ENCODE results near the gene ADGRV1. TPM values are rescaled to one million over a fixed set of nuclear protein-coding genes. Genes with fewer than 3 reads are reported as not detected.

Gene ADGRV1
- total and polyA plus RNA-seq, 9 of the 15 experiments (the other 6 are each of a cell fraction or from before 2014, with no cell fraction given): 21.7 to 156 (median 58.2) TPM

DNA sequence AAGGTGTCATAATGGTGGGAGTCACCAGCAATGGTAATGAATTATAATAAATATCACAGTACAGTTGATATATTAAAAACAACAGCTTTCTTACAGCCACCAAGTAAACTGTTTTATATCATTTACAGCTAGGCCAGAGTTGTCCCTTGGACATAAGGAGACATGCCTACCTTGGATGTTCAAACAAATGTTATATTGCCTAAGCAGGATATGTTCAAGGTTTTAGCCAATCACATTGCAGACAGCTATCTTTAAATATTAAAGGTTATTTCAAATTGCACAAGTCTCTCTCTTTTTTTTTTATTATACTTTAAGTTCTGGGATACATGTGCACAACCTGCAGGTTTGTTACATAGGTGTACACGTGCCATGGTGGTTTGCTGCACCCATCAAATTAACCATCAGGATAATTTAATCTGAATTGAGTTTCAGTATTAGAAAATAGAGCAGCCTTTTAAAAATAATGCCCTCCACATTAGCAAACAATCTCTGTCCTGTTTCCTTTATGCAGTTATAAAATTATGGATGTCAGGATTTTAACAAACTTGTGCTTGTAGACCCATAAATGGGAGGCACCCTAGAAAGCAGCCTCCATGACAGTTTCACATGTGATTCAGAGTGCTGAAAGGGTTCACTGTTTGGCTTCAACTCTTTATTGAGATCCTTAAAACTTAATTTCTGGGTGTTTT, 483.8 kb downstream of the ADGRV1 start:
- in situ Hi-C loops (cut with MboI) (no loop called here), intact Hi-C loops (cut with micrococcal nuclease) (no loop called here)
- 53% methylated on average over 1 of the region's 1 CpG for WGBS (ENCODE audit: insufficient coverage, low coverage, missing lambda C conversion rate)
- Histone ChIP-seq H3K9ac (ENCODE audit: insufficient read depth in 1 of 2, low read depth in 2 of 2, low read length in 2 of 2) (no peak overlapping the region), H4K20me1 (replicated peaks; ENCODE audit: control insufficient read depth, insufficient read depth, low read length) (no peaks in the 10 kb centered on the region), H3K9me3 (replicated peaks; ENCODE audit: control insufficient read depth, insufficient read depth, low read depth, low read length) (no peaks in the 10 kb centered on the region), H3K9me1 (ENCODE audit: control insufficient read depth, insufficient read depth, low read length) (no peaks in the 10 kb centered on the region), H3K4me1 (replicated peaks in 1 of 2; ENCODE audit: control insufficient read depth in 2 of 2, insufficient read depth in 2 of 2, low read length in 2 of 2) (no peaks in the 10 kb centered on the region), H3K27me3 (ENCODE audit: control insufficient read depth in 2 of 2, insufficient read depth in 2 of 2, low read length in 2 of 2) (no peaks in the 10 kb centered on the region), H3K27ac (ENCODE audit: extremely low read depth, low read depth, low read length) (no peak overlapping the region), H3K4me2 (ENCODE audit: insufficient read depth, low read length) (no peak overlapping the region), H3K79me2 (ENCODE audit: control insufficient read depth, insufficient read depth, low read length) (no peaks in the 10 kb centered on the region), H3K4me3 (no peak overlapping the region), H2AFZ (ENCODE audit: low read depth, low read length) (no peak overlapping the region), H3K36me3 (ENCODE audit: control insufficient read depth, insufficient read depth, low read length) (no peaks in the 10 kb centered on the region)
- BruUV-seq (replicated peaks): no TSS peak
- TF ChIP-seq ZNF57 (CRISPR knock-in tag; IDR thresholded peaks at IDR 0.05): no peak
- no peak for FAIRE-seq
- DNase-seq (ENCODE audit: extremely low read depth in 1 of 4, low spot score in 3 of 4): no peak
- POLR2A ChIA-PET: no interaction called here
- CTCF ChIA-PET (ENCODE audit: low intra/inter-chr PET ratio): no interaction called here
- ATAC-seq: no peak

GRCh38 chr5:91042936-91043255, 484.3 kb downstream of the ADGRV1 start:
- ChIA-PET CTCF (ENCODE audit: low intra/inter-chr PET ratio) (no interaction called here), POLR2A (no interaction called here)
- Histone ChIP-seq H4K20me1 (replicated peaks; ENCODE audit: control insufficient read depth, insufficient read depth, low read length) (no peaks in the 10 kb centered on the region), H3K27me3 (ENCODE audit: control insufficient read depth in 2 of 2, insufficient read depth in 2 of 2, low read length in 2 of 2) (no peaks in the 10 kb centered on the region), H3K4me2 (ENCODE audit: insufficient read depth, low read length) (no peak overlapping the region), H2AFZ (ENCODE audit: low read depth, low read length) (no peak overlapping the region), H3K27ac (ENCODE audit: extremely low read depth, low read depth, low read length) (no peak overlapping the region), H3K9me1 (ENCODE audit: control insufficient read depth, insufficient read depth, low read length) (no peaks in the 10 kb centered on the region), H3K79me2 (ENCODE audit: control insufficient read depth, insufficient read depth, low read length) (no peaks in the 10 kb centered on the region), H3K4me3 (no peak overlapping the region), H3K9ac (ENCODE audit: insufficient read depth in 1 of 2, low read depth in 2 of 2, low read length in 2 of 2) (no peak overlapping the region), H3K4me1 (replicated peaks in 1 of 2; ENCODE audit: control insufficient read depth in 2 of 2, insufficient read depth in 2 of 2, low read length in 2 of 2) (no peaks in the 10 kb centered on the region), H3K36me3 (ENCODE audit: control insufficient read depth, insufficient read depth, low read length) (no peaks in the 10 kb centered on the region), H3K9me3 (replicated peaks; ENCODE audit: control insufficient read depth, insufficient read depth, low read depth, low read length) (no peaks in the 10 kb centered on the region)
- ATAC-seq (no peak), DNase-seq (ENCODE audit: extremely low read depth in 1 of 4, low spot score in 3 of 4) (no peak), FAIRE-seq (no peak)
- in situ Hi-C loops (cut with MboI) (no loop called here), intact Hi-C loops (cut with micrococcal nuclease) (no loop called here)
- WGBS (ENCODE audit: insufficient coverage, low coverage, missing lambda C conversion rate): 27% methylated on average over 2 of the region's 2 CpGs
- BruUV-seq (replicated peaks): no TSS peak
- no peak for TF ChIP-seq RBM22 (IDR thresholded peaks at IDR 0.05; ENCODE audit: low read depth, low read length, poor library complexity, severe bottlenecking)
- no peak for TF ChIP-seq ZNF280B (CRISPR knock-in tag; IDR thresholded peaks at IDR 0.05)
- no peak for TF ChIP-seq SFPQ (IDR thresholded peaks at IDR 0.05; ENCODE audit: low read depth, low read length)
- no peak for TF ChIP-seq OTX1 (CRISPR knock-in tag; IDR thresholded peaks at IDR 0.05)
- no peak for TF ChIP-seq BHLHE40 (IDR thresholded peaks at IDR 0.05; ENCODE audit: low read length)
- TF ChIP-seq, protein P1, sequence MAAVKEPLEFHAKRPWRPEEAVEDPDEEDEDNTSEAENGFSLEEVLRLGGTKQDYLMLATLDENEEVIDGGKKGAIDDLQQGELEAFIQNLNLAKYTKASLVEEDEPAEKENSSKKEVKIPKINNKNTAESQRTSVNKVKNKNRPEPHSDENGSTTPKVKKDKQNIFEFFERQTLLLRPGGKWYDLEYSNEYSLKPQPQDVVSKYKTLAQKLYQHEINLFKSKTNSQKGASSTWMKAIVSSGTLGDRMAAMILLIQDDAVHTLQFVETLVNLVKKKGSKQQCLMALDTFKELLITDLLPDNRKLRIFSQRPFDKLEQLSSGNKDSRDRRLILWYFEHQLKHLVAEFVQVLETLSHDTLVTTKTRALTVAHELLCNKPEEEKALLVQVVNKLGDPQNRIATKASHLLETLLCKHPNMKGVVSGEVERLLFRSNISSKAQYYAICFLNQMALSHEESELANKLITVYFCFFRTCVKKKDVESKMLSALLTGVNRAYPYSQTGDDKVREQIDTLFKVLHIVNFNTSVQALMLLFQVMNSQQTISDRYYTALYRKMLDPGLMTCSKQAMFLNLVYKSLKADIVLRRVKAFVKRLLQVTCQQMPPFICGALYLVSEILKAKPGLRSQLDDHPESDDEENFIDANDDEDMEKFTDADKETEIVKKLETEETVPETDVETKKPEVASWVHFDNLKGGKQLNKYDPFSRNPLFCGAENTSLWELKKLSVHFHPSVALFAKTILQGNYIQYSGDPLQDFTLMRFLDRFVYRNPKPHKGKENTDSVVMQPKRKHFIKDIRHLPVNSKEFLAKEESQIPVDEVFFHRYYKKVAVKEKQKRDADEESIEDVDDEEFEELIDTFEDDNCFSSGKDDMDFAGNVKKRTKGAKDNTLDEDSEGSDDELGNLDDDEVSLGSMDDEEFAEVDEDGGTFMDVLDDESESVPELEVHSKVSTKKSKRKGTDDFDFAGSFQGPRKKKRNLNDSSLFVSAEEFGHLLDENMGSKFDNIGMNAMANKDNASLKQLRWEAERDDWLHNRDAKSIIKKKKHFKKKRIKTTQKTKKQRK (IDR thresholded peaks at IDR 0.05; ENCODE audit: borderline replicate concordance, low read depth, low read length): no peak
- no peak for TF ChIP-seq CBFB (CRISPR knock-in tag; IDR thresholded peaks at IDR 0.05)
- no peak for TF ChIP-seq SMARCE1 (IDR thresholded peaks at IDR 0.05)

All from K562 (cell line).